Measurements from ENCODE around the gene METTL21A. TPM values are rescaled to one million over a fixed set of nuclear protein-coding genes. Genes with fewer than 3 reads are reported as not detected.

The METTL21A gene
- total RNA-seq, 1 donor = 15.9 TPM

DNA sequence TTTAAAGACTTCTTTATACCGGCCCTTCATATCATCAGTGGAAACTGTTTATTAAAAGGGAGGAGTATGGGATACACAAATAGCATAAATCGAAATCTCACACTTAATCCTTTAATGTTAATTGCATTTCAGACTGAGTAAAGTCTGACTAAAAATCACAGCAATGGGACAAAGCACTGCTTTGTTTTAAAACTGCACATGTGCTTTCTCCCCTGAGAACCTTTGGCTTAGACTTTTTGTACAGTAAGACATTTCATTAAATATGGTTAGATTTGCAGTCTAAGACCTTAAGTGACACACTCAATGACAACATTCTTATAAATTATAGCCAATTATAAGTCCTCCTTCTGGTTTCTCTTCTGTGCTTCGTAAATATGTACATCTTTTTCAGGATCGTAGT, 12.5 kb downstream of the METTL21A start:
- TF ChIP-seq, protein P1, sequence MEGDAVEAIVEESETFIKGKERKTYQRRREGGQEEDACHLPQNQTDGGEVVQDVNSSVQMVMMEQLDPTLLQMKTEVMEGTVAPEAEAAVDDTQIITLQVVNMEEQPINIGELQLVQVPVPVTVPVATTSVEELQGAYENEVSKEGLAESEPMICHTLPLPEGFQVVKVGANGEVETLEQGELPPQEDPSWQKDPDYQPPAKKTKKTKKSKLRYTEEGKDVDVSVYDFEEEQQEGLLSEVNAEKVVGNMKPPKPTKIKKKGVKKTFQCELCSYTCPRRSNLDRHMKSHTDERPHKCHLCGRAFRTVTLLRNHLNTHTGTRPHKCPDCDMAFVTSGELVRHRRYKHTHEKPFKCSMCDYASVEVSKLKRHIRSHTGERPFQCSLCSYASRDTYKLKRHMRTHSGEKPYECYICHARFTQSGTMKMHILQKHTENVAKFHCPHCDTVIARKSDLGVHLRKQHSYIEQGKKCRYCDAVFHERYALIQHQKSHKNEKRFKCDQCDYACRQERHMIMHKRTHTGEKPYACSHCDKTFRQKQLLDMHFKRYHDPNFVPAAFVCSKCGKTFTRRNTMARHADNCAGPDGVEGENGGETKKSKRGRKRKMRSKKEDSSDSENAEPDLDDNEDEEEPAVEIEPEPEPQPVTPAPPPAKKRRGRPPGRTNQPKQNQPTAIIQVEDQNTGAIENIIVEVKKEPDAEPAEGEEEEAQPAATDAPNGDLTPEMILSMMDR (IDR thresholded peaks at IDR 0.05; ENCODE audit: insufficient read depth, low read length) = no peak
- DNase-seq (ENCODE audit: low read depth) = no peak
- H3K4me3 ChIP-seq (ENCODE audit: low read depth, low read length) = no peak overlapping the region

DNA sequence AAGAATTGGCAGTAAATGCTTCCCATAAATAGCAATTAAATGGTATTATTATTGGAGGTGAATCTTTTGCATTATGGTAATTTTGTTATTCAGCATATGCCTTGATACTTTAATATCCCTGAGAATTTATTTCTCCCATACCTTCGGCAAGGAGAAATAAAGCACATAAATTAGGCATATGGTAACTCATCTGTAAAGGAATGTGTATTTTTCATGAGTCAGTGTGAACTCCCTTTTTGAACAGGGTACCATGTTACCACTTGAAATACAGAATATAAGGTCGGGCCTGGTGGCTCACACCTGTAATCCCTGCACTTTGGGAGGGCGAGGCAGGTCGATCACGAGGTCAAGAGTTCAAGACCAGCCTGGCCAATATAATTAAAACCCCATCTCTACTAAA, 18.4 kb downstream of the METTL21A start:
- TF ChIP-seq, protein P1 (IDR thresholded peaks at IDR 0.05; ENCODE audit: insufficient read depth, low read length) = no peak
- DNase-seq (ENCODE audit: low read depth) = no peak
- no peak overlapping the region for H3K4me3 ChIP-seq (ENCODE audit: low read depth, low read length)

DNA sequence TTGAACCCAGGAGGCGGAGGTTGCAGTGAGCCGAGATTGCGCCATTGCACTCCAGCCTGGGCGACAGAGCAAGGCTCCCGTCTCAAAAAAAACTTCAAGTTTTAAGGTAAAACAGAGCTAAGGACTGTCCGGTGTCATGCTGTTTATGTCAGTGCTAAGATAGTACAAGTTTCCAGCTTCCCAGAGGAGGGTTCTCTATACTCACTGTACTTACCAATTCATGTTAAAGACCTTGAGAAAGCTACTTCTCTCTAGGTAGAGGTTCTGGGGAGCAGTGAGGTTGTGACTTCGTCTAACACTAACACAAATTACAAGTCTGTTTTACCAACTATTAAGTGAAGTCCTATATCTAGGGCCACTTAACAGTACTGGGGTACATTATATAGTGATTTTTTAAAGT, 18.8 kb downstream of the METTL21A start:
- no peak overlapping the region for H3K4me3 ChIP-seq (ENCODE audit: low read depth, low read length)
- no peak for DNase-seq (ENCODE audit: low read depth)
- TF ChIP-seq, protein P1 (IDR thresholded peaks at IDR 0.05; ENCODE audit: insufficient read depth, low read length) = no peak

DNA sequence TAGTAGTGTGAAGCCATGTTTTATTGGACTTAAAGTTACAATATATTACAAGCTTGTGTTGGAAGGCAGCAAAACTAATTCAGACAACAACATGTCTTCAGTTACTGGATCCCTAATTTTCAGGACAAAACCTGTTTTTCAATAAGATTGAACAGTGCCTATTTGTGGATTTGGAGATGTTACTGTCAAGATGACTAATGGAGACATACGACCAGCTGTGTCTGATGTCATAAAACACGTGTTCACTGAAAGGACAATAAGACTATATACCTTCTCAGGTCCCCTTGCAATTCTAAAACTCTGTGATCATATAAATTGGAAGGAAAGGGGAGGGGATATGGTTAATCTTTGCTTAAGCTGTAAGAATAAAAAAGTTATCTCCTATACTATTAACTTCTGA, 21.7 kb downstream of the METTL21A start:
- TF ChIP-seq, protein P1 (IDR thresholded peaks at IDR 0.05; ENCODE audit: insufficient read depth, low read length) = no peak
- H3K4me3 ChIP-seq (ENCODE audit: low read depth, low read length) = no peak overlapping the region
- DNase-seq (ENCODE audit: low read depth) = no peak

DNA sequence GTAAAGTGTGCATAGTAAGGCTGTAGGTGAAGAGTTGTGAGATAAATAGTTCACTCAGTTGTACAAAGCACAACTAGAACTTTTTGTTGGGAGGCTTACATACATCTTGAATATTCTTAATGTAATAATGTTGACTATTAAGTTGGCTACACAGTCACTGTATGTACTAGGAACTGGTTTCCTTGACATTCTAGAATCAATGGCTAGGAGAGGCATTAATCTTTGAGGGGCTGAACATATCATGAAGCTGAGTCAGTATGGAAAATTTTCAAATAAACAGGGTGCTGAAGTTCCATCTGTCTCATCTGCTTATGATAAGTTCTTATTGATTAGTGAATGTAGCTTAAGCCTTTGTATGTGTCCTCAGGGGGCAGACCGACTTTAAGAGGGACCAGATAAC, 23.4 kb downstream of the METTL21A start:
- TF ChIP-seq, protein P1 (IDR thresholded peaks at IDR 0.05; ENCODE audit: insufficient read depth, low read length) = no peak
- no peak for DNase-seq (ENCODE audit: low read depth)
- no peak overlapping the region for H3K4me3 ChIP-seq (ENCODE audit: low read depth, low read length)

DNA sequence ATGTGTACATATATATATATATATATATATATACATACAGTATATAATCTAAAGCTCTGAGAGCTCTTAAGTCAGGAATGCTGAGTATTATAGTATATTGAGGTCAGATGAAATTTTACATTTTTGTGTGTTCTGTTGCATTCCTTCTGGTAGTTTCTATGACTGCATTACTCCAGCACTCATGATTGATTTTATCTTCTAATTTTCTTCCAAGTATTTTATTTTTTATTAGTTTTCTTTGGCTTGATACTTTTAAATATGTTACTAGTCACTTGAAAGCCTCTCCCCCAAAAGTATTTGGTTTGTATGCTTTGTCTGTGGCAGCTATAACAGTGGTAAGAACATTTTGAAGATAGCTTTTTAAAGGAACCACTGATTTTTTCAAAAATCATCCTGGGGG, 25.0 kb downstream of the METTL21A start:
- peak; percentile 19 for DNase-seq (ENCODE audit: low read depth)
- TF ChIP-seq, protein P1 (IDR thresholded peaks at IDR 0.05; ENCODE audit: insufficient read depth, low read length) = no peak
- no peak overlapping the region for H3K4me3 ChIP-seq (ENCODE audit: low read depth, low read length)

DNA sequence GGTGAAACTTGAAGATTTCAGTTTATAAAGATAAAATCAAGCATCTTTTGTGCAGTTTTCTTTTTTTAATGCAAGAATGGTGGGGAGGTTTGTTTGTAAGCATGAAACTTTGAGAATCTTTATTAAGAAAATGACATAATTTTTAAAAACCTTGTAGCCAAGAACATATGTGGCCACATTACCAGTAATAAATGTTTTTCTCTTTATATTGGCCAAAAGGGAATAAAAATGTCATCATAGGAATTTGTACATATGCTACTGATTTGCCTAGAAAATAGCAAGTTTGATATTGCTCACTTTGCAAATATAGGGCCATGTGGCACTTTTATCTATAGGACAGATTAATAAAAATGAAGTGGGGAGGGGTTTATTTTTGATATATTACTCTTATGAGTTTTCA, 25.6 kb downstream of the METTL21A start:
- no peak for DNase-seq (ENCODE audit: low read depth)
- TF ChIP-seq, protein P1 (IDR thresholded peaks at IDR 0.05; ENCODE audit: insufficient read depth, low read length) = no peak
- no peak overlapping the region for H3K4me3 ChIP-seq (ENCODE audit: low read depth, low read length)
